GM18526 (cell line): ENCODE measurements around the gene ARRDC1.

Source experiments
- POLR2A ChIP-seq: IDR thresholded peaks from 3 replicates; pipeline ENCODE4 v1.6.1; 2011; ENCODE audit not compliant: insufficient read length; ENCODE audit errors: extremely low read depth

Gene ARRDC1

GRCh38 chr9:137580954-137581322 lies 24.5 kb upstream of the ARRDC1 start:
- no peak for TF ChIP-seq POLR2A

GRCh38 chr9:137581361-137582285 lies 23.9 kb upstream of the ARRDC1 start:
- TF ChIP-seq POLR2A = no peak

GRCh38 chr9:137582286-137582860 lies 23.1 kb upstream of the ARRDC1 start:
- TF ChIP-seq POLR2A = no peak

GRCh38 chr9:137583347-137583746 lies 22.1 kb upstream of the ARRDC1 start:
- no peak for TF ChIP-seq POLR2A

GRCh38 chr9:137583957-137584356 lies 21.5 kb upstream of the ARRDC1 start:
- no peak for TF ChIP-seq POLR2A

GRCh38 chr9:137586854-137587253 lies 18.6 kb upstream of the ARRDC1 start:
- TF ChIP-seq POLR2A = no peak

GRCh38 chr9:137588311-137588710 lies 17.2 kb upstream of the ARRDC1 start:
- TF ChIP-seq POLR2A = no peak

- no peak for TF ChIP-seq POLR2A
Measured at GRCh38 chr9:137588891-137589290, 16.6 kb upstream of the ARRDC1 start.

- TF ChIP-seq POLR2A = no peak
Measured at GRCh38 chr9:137589441-137590122, 15.9 kb upstream of the ARRDC1 start.

- no peak for TF ChIP-seq POLR2A
Measured at GRCh38 chr9:137590123-137590468, 15.4 kb upstream of the ARRDC1 start.

- TF ChIP-seq POLR2A = peak; percentile 49
Measured at GRCh38 chr9:137590469-137591383, 14.8 kb upstream of the ARRDC1 start, which contains the start of gene ZMYND19. Gene ZMYND19 (minus strand): TSS chr9:137590512. CDS start chr9:137590263, 249 bp downstream.

GRCh38 chr9:137592767-137593166 lies 12.7 kb upstream of the ARRDC1 start:
- TF ChIP-seq POLR2A = no peak

GRCh38 chr9:137593176-137593575 lies 12.3 kb upstream of the ARRDC1 start:
- no peak for TF ChIP-seq POLR2A

- no peak for TF ChIP-seq POLR2A
Measured at GRCh38 chr9:137598943-137599342, 6.5 kb upstream of the ARRDC1 start.

GRCh38 chr9:137602661-137603060 lies 2.8 kb upstream of the ARRDC1 start:
- TF ChIP-seq POLR2A = no peak

GRCh38 chr9:137603879-137604278 lies 1.6 kb upstream of the ARRDC1 start:
- TF ChIP-seq POLR2A = no peak
